ENCODE measurements around the gene RAG1. TPM values are rescaled to one million over a fixed set of nuclear protein-coding genes. Genes with fewer than 3 reads are reported as not detected.

Gene RAG1
- polyA plus RNA-seq, 2 of the 4 experiments (the other 2 are of a cell fraction), result 0.18 to 0.43 TPM

DNA sequence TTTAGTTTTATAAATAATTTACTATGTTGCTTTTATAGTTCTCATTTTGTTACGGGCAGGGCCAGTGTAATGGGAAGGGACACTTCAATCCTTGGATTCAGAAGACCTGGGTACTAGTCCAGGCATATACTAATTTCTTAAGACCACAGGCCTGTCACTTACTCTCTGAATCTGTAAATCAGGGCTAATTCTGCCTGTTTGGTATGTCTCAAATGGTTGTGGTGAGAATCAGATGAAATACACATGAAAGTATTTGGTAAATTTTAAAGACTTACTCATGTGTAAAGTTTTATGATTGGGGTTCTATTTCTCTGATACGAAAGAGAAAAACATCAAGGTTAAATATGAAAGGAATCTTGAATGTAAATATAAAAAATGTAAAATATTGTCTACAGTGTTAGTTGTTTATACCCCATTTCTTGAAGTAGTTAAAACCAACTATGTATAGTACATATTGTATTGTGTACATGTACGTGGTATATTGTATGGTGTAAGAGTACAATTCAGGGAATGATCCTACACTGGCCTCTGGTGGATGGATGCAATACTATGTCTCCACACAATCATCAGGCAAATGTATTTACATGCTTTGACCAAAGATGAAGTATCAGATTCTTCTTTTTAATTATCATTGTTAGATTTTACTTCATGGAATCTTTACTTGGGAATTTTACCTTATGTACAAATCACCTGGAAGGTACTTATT, 54.8 kb downstream of the RAG1 start:
- 69% methylated on average over 3 of the region's 3 CpGs for WGBS (ENCODE audit: missing lambda C conversion rate)
- peak; percentile 84 to 87; a peak in 5 of 6 replicates for ATAC-seq
- no peaks in the 10 kb centered on the region for H3K9me3 ChIP-seq
- no peak for FAIRE-seq
- no peak overlapping the region for H3K4me2 ChIP-seq
- TF ChIP-seq KDM5A (IDR thresholded peaks at IDR 0.05), result no peak
- 0 out of 3 replicates have a peak, but pooled peaks have one; percentile 24 for TF ChIP-seq SMC3 (IDR thresholded peaks at IDR 0.05)
- TF ChIP-seq, protein P1, sequence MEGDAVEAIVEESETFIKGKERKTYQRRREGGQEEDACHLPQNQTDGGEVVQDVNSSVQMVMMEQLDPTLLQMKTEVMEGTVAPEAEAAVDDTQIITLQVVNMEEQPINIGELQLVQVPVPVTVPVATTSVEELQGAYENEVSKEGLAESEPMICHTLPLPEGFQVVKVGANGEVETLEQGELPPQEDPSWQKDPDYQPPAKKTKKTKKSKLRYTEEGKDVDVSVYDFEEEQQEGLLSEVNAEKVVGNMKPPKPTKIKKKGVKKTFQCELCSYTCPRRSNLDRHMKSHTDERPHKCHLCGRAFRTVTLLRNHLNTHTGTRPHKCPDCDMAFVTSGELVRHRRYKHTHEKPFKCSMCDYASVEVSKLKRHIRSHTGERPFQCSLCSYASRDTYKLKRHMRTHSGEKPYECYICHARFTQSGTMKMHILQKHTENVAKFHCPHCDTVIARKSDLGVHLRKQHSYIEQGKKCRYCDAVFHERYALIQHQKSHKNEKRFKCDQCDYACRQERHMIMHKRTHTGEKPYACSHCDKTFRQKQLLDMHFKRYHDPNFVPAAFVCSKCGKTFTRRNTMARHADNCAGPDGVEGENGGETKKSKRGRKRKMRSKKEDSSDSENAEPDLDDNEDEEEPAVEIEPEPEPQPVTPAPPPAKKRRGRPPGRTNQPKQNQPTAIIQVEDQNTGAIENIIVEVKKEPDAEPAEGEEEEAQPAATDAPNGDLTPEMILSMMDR (IDR thresholded peaks at IDR 0.05), result peak; percentile 44
- TF ChIP-seq RAD21 (conservative IDR thresholded peaks at IDR 0.05 in 1 of 2, IDR thresholded peaks at IDR 0.05 in 1 of 2), result peak; percentile 42 to 59; a peak in 4 of 5 replicates
- no peak overlapping the region for H3K4me3 ChIP-seq
- DNase-seq (ENCODE audit: low read depth in 1 of 2, low spot score in 1 of 2), result peak; percentile 4 to 40
- ChIA-PET POLR2A (no interaction called here), CTCF (interaction anchor here (1.3 to 2.2 kb wide), 2 partner anchors 58 to 59 kb away, joined by 6 to 10 read pairs; no protein-coding TSS in a partner anchor)
- H3K4me1 ChIP-seq, result no peaks in the 10 kb centered on the region
- H3K27ac ChIP-seq, result no peak overlapping the region

DNA sequence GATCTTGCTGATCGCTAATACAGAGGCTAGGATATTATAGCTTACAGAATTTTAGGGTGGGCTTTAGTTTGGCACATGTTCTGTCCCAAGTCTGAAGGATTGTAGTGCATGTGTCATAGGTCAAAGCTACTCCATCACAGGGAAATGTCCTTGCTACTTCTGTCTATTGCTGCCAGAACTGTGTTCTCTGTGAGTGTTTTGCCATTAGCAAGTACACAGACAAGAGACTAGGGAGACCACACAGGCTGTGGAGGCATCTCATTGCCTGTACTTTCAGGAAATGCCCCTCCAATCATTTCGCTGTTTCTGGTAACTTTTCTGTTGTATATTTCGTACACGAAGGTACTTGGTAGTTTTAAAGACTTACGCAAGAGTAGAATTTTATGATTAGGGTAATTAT, 55.7 kb downstream of the RAG1 start:
- Histone ChIP-seq H3K4me3 (no peak overlapping the region), H3K27ac (no peak overlapping the region), H3K4me1 (no peaks in the 10 kb centered on the region), H3K9me3 (no peaks in the 10 kb centered on the region), H3K4me2 (no peak overlapping the region)
- ATAC-seq (no peak), FAIRE-seq (no peak), DNase-seq (ENCODE audit: low read depth in 1 of 2, low spot score in 1 of 2) (no peak)
- POLR2A ChIA-PET, result no interaction called here
- CTCF ChIA-PET, result interaction anchor here (2.2 kb wide), 1 partner anchor 59 kb away, joined by 10 read pairs; no protein-coding TSS in a partner anchor
- 76% methylated on average over 5 of the region's 5 CpGs for WGBS (ENCODE audit: missing lambda C conversion rate)
- TF ChIP-seq, protein P2, sequence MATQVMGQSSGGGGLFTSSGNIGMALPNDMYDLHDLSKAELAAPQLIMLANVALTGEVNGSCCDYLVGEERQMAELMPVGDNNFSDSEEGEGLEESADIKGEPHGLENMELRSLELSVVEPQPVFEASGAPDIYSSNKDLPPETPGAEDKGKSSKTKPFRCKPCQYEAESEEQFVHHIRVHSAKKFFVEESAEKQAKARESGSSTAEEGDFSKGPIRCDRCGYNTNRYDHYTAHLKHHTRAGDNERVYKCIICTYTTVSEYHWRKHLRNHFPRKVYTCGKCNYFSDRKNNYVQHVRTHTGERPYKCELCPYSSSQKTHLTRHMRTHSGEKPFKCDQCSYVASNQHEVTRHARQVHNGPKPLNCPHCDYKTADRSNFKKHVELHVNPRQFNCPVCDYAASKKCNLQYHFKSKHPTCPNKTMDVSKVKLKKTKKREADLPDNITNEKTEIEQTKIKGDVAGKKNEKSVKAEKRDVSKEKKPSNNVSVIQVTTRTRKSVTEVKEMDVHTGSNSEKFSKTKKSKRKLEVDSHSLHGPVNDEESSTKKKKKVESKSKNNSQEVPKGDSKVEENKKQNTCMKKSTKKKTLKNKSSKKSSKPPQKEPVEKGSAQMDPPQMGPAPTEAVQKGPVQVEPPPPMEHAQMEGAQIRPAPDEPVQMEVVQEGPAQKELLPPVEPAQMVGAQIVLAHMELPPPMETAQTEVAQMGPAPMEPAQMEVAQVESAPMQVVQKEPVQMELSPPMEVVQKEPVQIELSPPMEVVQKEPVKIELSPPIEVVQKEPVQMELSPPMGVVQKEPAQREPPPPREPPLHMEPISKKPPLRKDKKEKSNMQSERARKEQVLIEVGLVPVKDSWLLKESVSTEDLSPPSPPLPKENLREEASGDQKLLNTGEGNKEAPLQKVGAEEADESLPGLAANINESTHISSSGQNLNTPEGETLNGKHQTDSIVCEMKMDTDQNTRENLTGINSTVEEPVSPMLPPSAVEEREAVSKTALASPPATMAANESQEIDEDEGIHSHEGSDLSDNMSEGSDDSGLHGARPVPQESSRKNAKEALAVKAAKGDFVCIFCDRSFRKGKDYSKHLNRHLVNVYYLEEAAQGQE (IDR thresholded peaks at IDR 0.05), result no peak
- TF ChIP-seq HOXB5 (CRISPR knock-in tag; IDR thresholded peaks at IDR 0.05), result no peak
- TF ChIP-seq CHD4 (IDR thresholded peaks at IDR 0.05; ENCODE audit: borderline replicate concordance), result no peak
- TF ChIP-seq, protein P3, sequence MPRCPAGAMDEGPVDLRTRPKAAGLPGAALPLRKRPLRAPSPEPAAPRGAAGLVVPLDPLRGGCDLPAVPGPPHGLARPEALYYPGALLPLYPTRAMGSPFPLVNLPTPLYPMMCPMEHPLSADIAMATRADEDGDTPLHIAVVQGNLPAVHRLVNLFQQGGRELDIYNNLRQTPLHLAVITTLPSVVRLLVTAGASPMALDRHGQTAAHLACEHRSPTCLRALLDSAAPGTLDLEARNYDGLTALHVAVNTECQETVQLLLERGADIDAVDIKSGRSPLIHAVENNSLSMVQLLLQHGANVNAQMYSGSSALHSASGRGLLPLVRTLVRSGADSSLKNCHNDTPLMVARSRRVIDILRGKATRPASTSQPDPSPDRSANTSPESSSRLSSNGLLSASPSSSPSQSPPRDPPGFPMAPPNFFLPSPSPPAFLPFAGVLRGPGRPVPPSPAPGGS (IDR thresholded peaks at IDR 0.05), result no peak
- no peak for TF ChIP-seq EHF (CRISPR knock-in tag; IDR thresholded peaks at IDR 0.05)
- no peak for TF ChIP-seq POLR2AphosphoS2 (conservative IDR thresholded peaks at IDR 0.05; ENCODE audit: low read length)
- TF ChIP-seq, protein P4, sequence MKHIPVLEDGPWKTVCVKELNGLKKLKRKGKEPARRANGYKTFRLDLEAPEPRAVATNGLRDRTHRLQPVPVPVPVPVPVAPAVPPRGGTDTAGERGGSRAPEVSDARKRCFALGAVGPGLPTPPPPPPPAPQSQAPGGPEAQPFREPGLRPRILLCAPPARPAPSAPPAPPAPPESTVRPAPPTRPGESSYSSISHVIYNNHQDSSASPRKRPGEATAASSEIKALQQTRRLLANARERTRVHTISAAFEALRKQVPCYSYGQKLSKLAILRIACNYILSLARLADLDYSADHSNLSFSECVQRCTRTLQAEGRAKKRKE (CRISPR knock-in tag; IDR thresholded peaks at IDR 0.05; ENCODE audit: low read depth), result no peak
- no peak for TF ChIP-seq MAZ (IDR thresholded peaks at IDR 0.05; ENCODE audit: borderline replicate concordance, low read depth, low read length)
- TF ChIP-seq EP300 (IDR thresholded peaks at IDR 0.05), result no peak
- TF ChIP-seq KDM1A (IDR thresholded peaks at IDR 0.05; ENCODE audit: low read depth), result no peak
- TF ChIP-seq RFX5 (IDR thresholded peaks at IDR 0.05), result no peak
- TF ChIP-seq GATA3 (IDR thresholded peaks at IDR 0.05; ENCODE audit: borderline replicate concordance), result no peak
- TF ChIP-seq CEBPB (IDR thresholded peaks at IDR 0.05), result no peak
- TF ChIP-seq FOXS1 (CRISPR knock-in tag; IDR thresholded peaks at IDR 0.05), result no peak
- TF ChIP-seq, protein P5, sequence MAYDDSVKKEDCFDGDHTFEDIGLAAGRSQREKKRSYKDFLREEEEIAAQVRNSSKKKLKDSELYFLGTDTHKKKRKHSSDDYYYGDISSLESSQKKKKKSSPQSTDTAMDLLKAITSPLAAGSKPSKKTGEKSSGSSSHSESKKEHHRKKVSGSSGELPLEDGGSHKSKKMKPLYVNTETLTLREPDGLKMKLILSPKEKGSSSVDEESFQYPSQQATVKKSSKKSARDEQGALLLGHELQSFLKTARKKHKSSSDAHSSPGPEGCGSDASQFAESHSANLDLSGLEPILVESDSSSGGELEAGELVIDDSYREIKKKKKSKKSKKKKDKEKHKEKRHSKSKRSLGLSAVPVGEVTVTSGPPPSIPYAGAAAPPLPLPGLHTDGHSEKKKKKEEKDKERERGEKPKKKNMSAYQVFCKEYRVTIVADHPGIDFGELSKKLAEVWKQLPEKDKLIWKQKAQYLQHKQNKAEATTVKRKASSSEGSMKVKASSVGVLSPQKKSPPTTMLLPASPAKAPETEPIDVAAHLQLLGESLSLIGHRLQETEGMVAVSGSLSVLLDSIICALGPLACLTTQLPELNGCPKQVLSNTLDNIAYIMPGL (CRISPR knock-in tag; IDR thresholded peaks at IDR 0.05; ENCODE audit: borderline replicate concordance), result no peak
- no peak for TF ChIP-seq MYC (IDR thresholded peaks at IDR 0.05; ENCODE audit: borderline replicate concordance, low read length)
- TF ChIP-seq, protein P1 (IDR thresholded peaks at IDR 0.05), result no peak
- TF ChIP-seq CBX2 (IDR thresholded peaks at IDR 0.05; ENCODE audit: borderline replicate concordance, low read depth), result no peak
